Measurements from ENCODE around the gene MYO5A. TPM values are rescaled to one million over a fixed set of nuclear protein-coding genes. Genes with fewer than 3 reads are reported as not detected.

Gene MYO5A
- total and polyA plus RNA-seq, 10 of the 15 experiments (the other 5 are each of a cell fraction or from before 2014, with no cell fraction given), result 4.2 to 42.9 (median 31.1) TPM

GRCh38 chr15:52417957-52418356 is 110.7 kb downstream of the MYO5A start:
- H3K27me3 ChIP-seq (replicated peaks in 1 of 2; ENCODE audit: control insufficient read depth in 2 of 2, insufficient read depth in 2 of 2, low read length in 1 of 2), result no peaks in the 10 kb centered on the region
- intact Hi-C loops (cut with micrococcal nuclease; ENCODE audit: unreplicated experiment), result no loop called here
- H3K36me3 ChIP-seq (ENCODE audit: control insufficient read depth in 2 of 2, insufficient read depth in 2 of 2, low read length in 1 of 2), result no peaks in the 10 kb centered on the region; a peak in 2 of 4 replicates
- ChIA-PET RAD21 (ENCODE audit: unreplicated experiment) (no interaction called here), CTCF (interaction anchor here (1.1 to 1.7 kb wide), 5 partner anchors 12 to 316 kb away, joined by 3 to 5 read pairs (median 3); no protein-coding TSS in a partner anchor), SMC1A (ENCODE audit: uncharacterized antibody, unreplicated experiment) (interaction anchor here (0.7 to 1.6 kb wide), 3 partner anchors 18 to 91 kb away, joined by 3 read pairs; no protein-coding TSS in a partner anchor), POLR2A (no interaction called here)
- no peak for ATAC-seq
- no peak overlapping the region for H3K4me2 ChIP-seq (ENCODE audit: control insufficient read depth, insufficient read depth)
- no peak overlapping the region for H2AFZ ChIP-seq (ENCODE audit: control insufficient read depth, low read depth, low read length)
- DNase-seq (ENCODE audit: low read depth, low spot score), result no peak
- no peaks in the 10 kb centered on the region for H3K79me2 ChIP-seq (ENCODE audit: control insufficient read depth, insufficient read depth, low read length)
- no peak for FAIRE-seq
- H3K9ac ChIP-seq (ENCODE audit: control insufficient read depth, insufficient read depth, low read length), result no peak overlapping the region
- no TSS peak for BruUV-seq (replicated peaks)
- H3K4me3 ChIP-seq, result no peak overlapping the region
- in situ Hi-C loops (cut with MboI), result no loop called here
- no peak overlapping the region for H3K27ac ChIP-seq (ENCODE audit: control insufficient read depth, insufficient read depth)
- WGBS (ENCODE audit: insufficient coverage, insufficient replicate concordance, low lambda C conversion rate, missing lambda C conversion rate), result 74% methylated on average over 2 of the region's 2 CpGs
- no peaks in the 10 kb centered on the region for H3K9me3 ChIP-seq (replicated peaks; ENCODE audit: control insufficient read depth, insufficient read depth, low read length)
- no peaks in the 10 kb centered on the region for H3K4me1 ChIP-seq (ENCODE audit: control insufficient read depth, insufficient read depth, low read length)
- no peaks in the 10 kb centered on the region for H4K20me1 ChIP-seq (ENCODE audit: control insufficient read depth, insufficient read depth)
- TF ChIP-seq MEF2A (IDR thresholded peaks at IDR 0.05; ENCODE audit: insufficient read depth, low read depth, low read length), result no peak
- no peak for TF ChIP-seq LARP7 (IDR thresholded peaks at IDR 0.05)
- TF ChIP-seq ZNF24 (IDR thresholded peaks at IDR 0.05), result no peak
- no peak for TF ChIP-seq HDAC6 (IDR thresholded peaks at IDR 0.05; ENCODE audit: unreplicated experiment)
- no peak for TF ChIP-seq FOXM1 (IDR thresholded peaks at IDR 0.05; ENCODE audit: low read depth, low read length)
- no peak for TF ChIP-seq MTA2 (IDR thresholded peaks at IDR 0.05; ENCODE audit: low read depth)
- no peak for TF ChIP-seq GATAD2B (conservative IDR thresholded peaks at IDR 0.05; ENCODE audit: low read depth)
- TF ChIP-seq ZNF384 (IDR thresholded peaks at IDR 0.05; ENCODE audit: borderline replicate concordance, low read depth, low read length), result no peak
- no peak for TF ChIP-seq ZBTB11 (CRISPR knock-in tag; IDR thresholded peaks at IDR 0.05)
- no peak for TF ChIP-seq E4F1 (IDR thresholded peaks at IDR 0.05; ENCODE audit: borderline replicate concordance, partially characterized antibody)
- TF ChIP-seq SKIL (IDR thresholded peaks at IDR 0.05; ENCODE audit: low read depth, poor library complexity, severe bottlenecking), result no peak
